GM23338 (cell line): ENCODE results near the gene INTS6. TPM values are rescaled to one million over a fixed set of nuclear protein-coding genes. Genes with fewer than 3 reads are reported as not detected.

Experiments
- ATAC-seq: fragments of 200-7000 bp; cut with Tn5 transposase; 3 replicates; pipeline ENCODE4 v1.9.1; 2020
- DNase-seq: peaks from one replicate; pipeline ENCODE4 v3.0.0-alpha.2; 2015; ENCODE audit warnings: low spot score
- H2AFZ ChIP-seq: fragments of 200-600 bp; sonication (generic); 2 replicates; pipeline ENCODE4 v1.8.0; 2016; ENCODE audit warnings: antibody characterized with exemption, mild to moderate bottlenecking, moderate library complexity
- H3F3A ChIP-seq: fragments of 200-600 bp; sonication (generic); replicated peaks from 2 replicates; pipeline ENCODE4 v1.8.0; 2017; ENCODE audit warnings: antibody characterized with exemption, mixed run types, low read depth
- H3K27ac ChIP-seq: fragments of 200-600 bp; sonication (generic); 2 replicates; pipeline ENCODE4 v1.6.1; 2016; ENCODE audit warnings: low read depth
- H3K27me3 ChIP-seq: fragments of 200-600 bp; sonication (generic); 2 replicates; pipeline ENCODE4 v1.8.0; 2016; ENCODE audit warnings: mild to moderate bottlenecking, mixed run types, moderate library complexity; ENCODE audit not compliant: insufficient read depth
- H3K36me3 ChIP-seq: fragments of 200-600 bp; sonication (generic); 2 replicates; pipeline ENCODE4 v1.8.0; 2016; ENCODE audit warnings: mild to moderate bottlenecking; ENCODE audit not compliant: insufficient read depth
- H3K4me1 ChIP-seq: fragments of 200-600 bp; sonication (generic); 2 replicates; pipeline ENCODE4 v1.8.0; 2016; ENCODE audit warnings: mild to moderate bottlenecking, moderate library complexity; ENCODE audit not compliant: insufficient read depth
- H3K4me2 ChIP-seq: fragments of 200-600 bp; sonication (generic); 2 replicates; pipeline ENCODE4 v1.7.1; 2017; ENCODE audit warnings: mixed run types
- H3K4me3 ChIP-seq: fragments of 200-600 bp; sonication (generic); 2 replicates; pipeline ENCODE4 v1.6.1; 2016; ENCODE audit warnings: mixed run types
- H3K79me2 ChIP-seq: fragments of 200-600 bp; sonication (generic); replicated peaks from 2 replicates; pipeline ENCODE4 v1.8.0; 2017; ENCODE audit warnings: mild to moderate bottlenecking; ENCODE audit not compliant: insufficient read depth
- H3K9me2 ChIP-seq: fragments of 200-600 bp; sonication (generic); 2 replicates; pipeline ENCODE4 v1.8.0; 2017; ENCODE audit not compliant: insufficient read depth
- H4K20me1 ChIP-seq: fragments of 200-600 bp; sonication (generic); replicated peaks from 2 replicates; pipeline ENCODE4 v1.8.0; 2017; ENCODE audit warnings: mild to moderate bottlenecking; ENCODE audit not compliant: insufficient read depth
- H3K27ac Mint-ChIP-seq: 2 replicates; pipeline ENCODE4 v1.8.0; 2020; ENCODE audit warnings: inconsistent platforms, mild to moderate bottlenecking, moderate library complexity, mixed read lengths
- H3K27me3 Mint-ChIP-seq: 3 replicates; pipeline ENCODE4 v1.8.0; 2022; ENCODE audit warnings: low read depth, mild to moderate bottlenecking, moderate library complexity, mixed read lengths, inconsistent platforms; ENCODE audit not compliant: insufficient read depth, poor library complexity
- H3K36me3 Mint-ChIP-seq: 3 replicates; pipeline ENCODE4 v1.8.0; 2021; ENCODE audit warnings: low read depth, mild to moderate bottlenecking, inconsistent platforms, moderate library complexity, mixed read lengths
- H3K4me1 Mint-ChIP-seq: 3 replicates; pipeline ENCODE4 v1.8.0; 2020; ENCODE audit warnings: mild to moderate bottlenecking, inconsistent platforms, mixed read lengths
- H3K4me3 Mint-ChIP-seq: 3 replicates; pipeline ENCODE4 v1.8.0; 2021; ENCODE audit warnings: moderate library complexity, mild to moderate bottlenecking, inconsistent platforms, mixed read lengths
- H3K9me3 Mint-ChIP-seq: 3 replicates; pipeline ENCODE4 v1.8.0; 2020; ENCODE audit warnings: moderate library complexity, mild to moderate bottlenecking, inconsistent platforms, mixed read lengths
- CTCF ChIP-seq, 2 experiments: fragments of 200-600 bp in 1 of 2; sonication (generic) in 1 of 2; conservative IDR thresholded peaks; 2 replicates each; pipeline versions ENCODE4 v1.5.1 to v1.6.1; 2016 to 2017; ENCODE audit warnings: antibody characterized with exemption in 2 of 2, low read depth in 2 of 2, mild to moderate bottlenecking in 2 of 2, moderate library complexity in 1 of 2
- ETS1 ChIP-seq: IDR thresholded peaks from 2 replicates; pipeline ENCODE4 v1.6.1; 2016; ENCODE audit warnings: antibody characterized with exemption
- EZH2 ChIP-seq: fragments of 200-600 bp; sonication (generic); IDR thresholded peaks from one replicate; pipeline ENCODE4 v1.8.0; 2017; ENCODE audit warnings: antibody characterized with exemption, mild to moderate bottlenecking, low read depth; ENCODE audit not compliant: unreplicated experiment
- EZH2phosphoT487 ChIP-seq: fragments of 200-600 bp; sonication (generic); IDR thresholded peaks from one replicate; pipeline ENCODE4 v1.8.1; 2018; ENCODE audit warnings: antibody characterized with exemption; ENCODE audit not compliant: unreplicated experiment
- JUNB ChIP-seq: IDR thresholded peaks from one replicate; pipeline ENCODE4 v1.6.1; 2016; ENCODE audit warnings: antibody characterized with exemption; ENCODE audit not compliant: unreplicated experiment
- NANOG ChIP-seq: IDR thresholded peaks from 2 replicates; pipeline ENCODE4 v1.6.1; 2016; ENCODE audit warnings: antibody characterized with exemption, borderline replicate concordance
- POLR2AphosphoS5 ChIP-seq: IDR thresholded peaks from 2 replicates; pipeline ENCODE4 v1.6.1; 2016; ENCODE audit warnings: antibody characterized with exemption, low read depth
- STAT1 ChIP-seq: IDR thresholded peaks from one replicate; pipeline ENCODE4 v1.6.1; 2016; ENCODE audit warnings: antibody characterized with exemption; ENCODE audit not compliant: unreplicated experiment
- ZNF114 ChIP-seq: fragments of 250-450 bp; sonication (Bioruptor Pico); IDR thresholded peaks from 2 replicates; pipeline ENCODE4 v1.5.0; 2020; ENCODE audit warnings: mild to moderate bottlenecking, moderate library complexity
- ZNF462 ChIP-seq: fragments of 250-450 bp; sonication (Bioruptor Pico); IDR thresholded peaks from 2 replicates; pipeline ENCODE4 v1.5.0; 2020; ENCODE audit warnings: mild to moderate bottlenecking, moderate library complexity
- polyA plus RNA-seq: library from polyadenylated mRNA; unstranded; fragments of >200 nt; fragmentation: Nextera tagmentation; extraction: Ambion mirVana; gene quantifications from 2 replicates; pipeline ENCODE4 v1.2.1, GENCODE V29; 2016
- total RNA-seq: library from RNA; depleted of rRNA; stranded (reverse); fragments of >200 nt; shearing (Covaris generic); gene quantifications from 2 replicates; pipeline ENCODE4 v1.2.3, GENCODE V29; 2014
- TF ChIP-seq, protein P1 (sequence below): IDR thresholded peaks from one replicate; pipeline ENCODE4 v1.6.1; 2018; ENCODE audit warnings: antibody characterized with exemption; ENCODE audit not compliant: unreplicated experiment

Gene INTS6
- total and polyA plus RNA-seq, 2 experiments from 2014 or later: 24.8 to 38.6 TPM

DNA sequence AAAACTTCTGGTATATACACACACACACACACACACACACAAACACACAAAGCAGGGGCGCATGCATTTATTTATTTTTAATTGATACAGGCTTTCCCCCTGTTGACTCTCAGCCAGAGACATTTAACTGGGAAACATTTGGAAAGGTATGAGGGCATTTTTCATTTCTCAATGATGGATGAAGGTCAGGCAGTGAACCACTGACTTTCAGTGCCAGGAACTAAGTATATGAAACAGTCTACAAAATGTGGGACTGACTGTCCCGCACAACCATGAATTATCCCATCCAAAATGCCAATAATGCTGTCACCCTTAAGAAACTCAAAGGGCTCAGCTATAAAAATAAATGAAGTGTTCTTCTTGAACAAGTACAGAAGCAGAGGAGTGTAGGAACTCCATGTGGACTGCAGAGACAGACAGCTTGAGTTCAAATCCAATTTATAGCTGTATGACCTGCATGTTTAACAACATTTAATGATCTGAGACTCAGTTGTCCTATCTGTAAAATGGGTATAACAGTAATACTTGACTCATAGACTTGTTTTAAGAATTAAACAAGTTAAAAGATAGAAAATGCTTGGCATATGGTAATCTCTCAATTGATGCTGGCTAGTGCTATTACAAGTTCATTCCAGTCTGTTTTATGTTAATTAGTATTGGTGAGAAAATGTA, 25.0 kb upstream of the INTS6 start:
- no peaks in the 10 kb centered on the region for H4K20me1 ChIP-seq
- no peak overlapping the region for H3K4me3 ChIP-seq
- Mint-ChIP-seq H3K9me3 (no peaks in the 10 kb centered on the region), H3K36me3 (no peaks in the 10 kb centered on the region), H3K4me1 (no peaks in the 10 kb centered on the region), H3K27me3 (no peaks in the 10 kb centered on the region), H3K27ac (no peak overlapping the region), H3K4me3 (no peak overlapping the region)
- H3K9me2 ChIP-seq: no peaks in the 10 kb centered on the region
- no peaks in the 10 kb centered on the region for H3K79me2 ChIP-seq
- TF ChIP-seq JUNB (no peak), EZH2phosphoT487 (no peak), EZH2 (no peak), CTCF (conservative IDR thresholded peaks at IDR 0.05; ENCODE audit: low read depth in 2 of 2) (no peak), ZNF462 (CRISPR knock-in tag) (no peak), NANOG (no peak), STAT1 (no peak), ETS1 (no peak), POLR2AphosphoS5 (no peak), ZNF114 (CRISPR knock-in tag) (no peak)
- TF ChIP-seq, protein P1, sequence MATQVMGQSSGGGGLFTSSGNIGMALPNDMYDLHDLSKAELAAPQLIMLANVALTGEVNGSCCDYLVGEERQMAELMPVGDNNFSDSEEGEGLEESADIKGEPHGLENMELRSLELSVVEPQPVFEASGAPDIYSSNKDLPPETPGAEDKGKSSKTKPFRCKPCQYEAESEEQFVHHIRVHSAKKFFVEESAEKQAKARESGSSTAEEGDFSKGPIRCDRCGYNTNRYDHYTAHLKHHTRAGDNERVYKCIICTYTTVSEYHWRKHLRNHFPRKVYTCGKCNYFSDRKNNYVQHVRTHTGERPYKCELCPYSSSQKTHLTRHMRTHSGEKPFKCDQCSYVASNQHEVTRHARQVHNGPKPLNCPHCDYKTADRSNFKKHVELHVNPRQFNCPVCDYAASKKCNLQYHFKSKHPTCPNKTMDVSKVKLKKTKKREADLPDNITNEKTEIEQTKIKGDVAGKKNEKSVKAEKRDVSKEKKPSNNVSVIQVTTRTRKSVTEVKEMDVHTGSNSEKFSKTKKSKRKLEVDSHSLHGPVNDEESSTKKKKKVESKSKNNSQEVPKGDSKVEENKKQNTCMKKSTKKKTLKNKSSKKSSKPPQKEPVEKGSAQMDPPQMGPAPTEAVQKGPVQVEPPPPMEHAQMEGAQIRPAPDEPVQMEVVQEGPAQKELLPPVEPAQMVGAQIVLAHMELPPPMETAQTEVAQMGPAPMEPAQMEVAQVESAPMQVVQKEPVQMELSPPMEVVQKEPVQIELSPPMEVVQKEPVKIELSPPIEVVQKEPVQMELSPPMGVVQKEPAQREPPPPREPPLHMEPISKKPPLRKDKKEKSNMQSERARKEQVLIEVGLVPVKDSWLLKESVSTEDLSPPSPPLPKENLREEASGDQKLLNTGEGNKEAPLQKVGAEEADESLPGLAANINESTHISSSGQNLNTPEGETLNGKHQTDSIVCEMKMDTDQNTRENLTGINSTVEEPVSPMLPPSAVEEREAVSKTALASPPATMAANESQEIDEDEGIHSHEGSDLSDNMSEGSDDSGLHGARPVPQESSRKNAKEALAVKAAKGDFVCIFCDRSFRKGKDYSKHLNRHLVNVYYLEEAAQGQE: no peak
- no peak overlapping the region for H2AFZ ChIP-seq
- H3K27me3 ChIP-seq: no peaks in the 10 kb centered on the region
- H3K4me2 ChIP-seq: no peak overlapping the region
- no peaks in the 10 kb centered on the region for H3K36me3 ChIP-seq
- no peak for DNase-seq
- no peak for ATAC-seq
- no peak overlapping the region for H3K27ac ChIP-seq
- H3F3A ChIP-seq: no peaks in the 10 kb centered on the region
- H3K4me1 ChIP-seq: no peaks in the 10 kb centered on the region
